ENCODE measurements around the gene WNT16.

Gene WNT16

DNA sequence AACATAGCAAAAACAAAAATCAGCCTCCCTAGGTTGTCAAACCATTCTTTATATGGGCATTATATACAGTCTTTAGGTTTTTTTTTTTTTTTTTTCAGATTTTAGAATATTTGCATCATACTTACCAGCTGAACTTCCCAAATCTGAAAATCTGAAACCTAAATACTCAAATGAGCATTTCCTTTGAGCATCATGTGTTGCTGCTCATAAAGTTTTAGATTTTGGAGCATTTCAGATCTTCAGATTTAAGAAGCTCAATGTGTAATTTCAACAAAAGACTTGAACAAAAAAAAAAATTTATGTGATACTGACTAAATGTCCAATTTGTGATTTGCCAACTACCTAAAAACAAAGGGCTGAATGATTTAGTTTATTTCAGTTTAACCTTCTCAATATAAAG lies 53.7 kb downstream of the WNT16 start:
- Histone ChIP-seq H3K9ac (ENCODE audit: low read length) (no peak overlapping the region), H3K36me3 (replicated peaks; ENCODE audit: insufficient read depth, low read length) (peaks cover 26% of the 10 kb centered on the region), H4K20me1 (ENCODE audit: insufficient read depth, low read length) (peaks cover 8% of the 10 kb centered on the region; the same call in 1 of the 2 replicates), H3K79me2 (ENCODE audit: low read length) (peaks cover 85% of the 10 kb centered on the region), H3K9me2 (replicated peaks; ENCODE audit: insufficient read depth, low read length) (no peaks in the 10 kb centered on the region), H3K4me2 (ENCODE audit: low read depth, low read length) (no peak overlapping the region), H3F3A (ENCODE audit: insufficient read depth, low read length) (peaks cover 10% of the 10 kb centered on the region), H3K27me3 (replicated peaks; ENCODE audit: insufficient read depth, low read length) (no peaks in the 10 kb centered on the region), H3K27ac (ENCODE audit: low read length) (no peak overlapping the region), H3K9me3 (replicated peaks; ENCODE audit: insufficient read depth, low read length) (no peaks in the 10 kb centered on the region), H3K4me3 (ENCODE audit: low read length) (no peak overlapping the region), H2AFZ (ENCODE audit: low read length) (no peak overlapping the region), H3K4me1 (ENCODE audit: low read length) (peaks cover 39% of the 10 kb centered on the region)
- no peak for DNase-seq
- TF ChIP-seq CTCF (IDR thresholded peaks at IDR 0.05; ENCODE audit: low read length) (no peak), EZH2phosphoT487 (IDR thresholded peaks at IDR 0.05; ENCODE audit: low read length) (no peak), EZH2 (optimal IDR thresholded peaks at IDR 0.05; ENCODE audit: low read depth, low read length) (no peak)

- Histone ChIP-seq H3K4me1 (ENCODE audit: low read length) (peaks cover 33% of the 10 kb centered on the region), H4K20me1 (ENCODE audit: insufficient read depth, low read length) (peaks cover 8% of the 10 kb centered on the region; the same call in 1 of the 2 replicates), H3K27ac (ENCODE audit: low read length) (no peak overlapping the region), H3K9me3 (replicated peaks; ENCODE audit: insufficient read depth, low read length) (no peaks in the 10 kb centered on the region), H3K27me3 (replicated peaks; ENCODE audit: insufficient read depth, low read length) (no peaks in the 10 kb centered on the region), H3F3A (ENCODE audit: insufficient read depth, low read length) (peaks cover 10% of the 10 kb centered on the region), H3K79me2 (ENCODE audit: low read length) (peaks cover 89% of the 10 kb centered on the region), H3K36me3 (replicated peaks; ENCODE audit: insufficient read depth, low read length) (peaks cover 18% of the 10 kb centered on the region; the same call in 1 of the 2 replicates), H3K9ac (ENCODE audit: low read length) (no peak overlapping the region), H3K4me2 (ENCODE audit: low read depth, low read length) (no peak overlapping the region), H3K4me3 (ENCODE audit: low read length) (no peak overlapping the region), H3K9me2 (replicated peaks; ENCODE audit: insufficient read depth, low read length) (no peaks in the 10 kb centered on the region), H2AFZ (ENCODE audit: low read length) (no peak overlapping the region)
- no peak for DNase-seq
- TF ChIP-seq EZH2phosphoT487 (IDR thresholded peaks at IDR 0.05; ENCODE audit: low read length) (no peak), CTCF (IDR thresholded peaks at IDR 0.05; ENCODE audit: low read length) (no peak), EZH2 (optimal IDR thresholded peaks at IDR 0.05; ENCODE audit: low read depth, low read length) (no peak)
These were observed 54.6 kb downstream of the WNT16 start for GRCh38 chr7:121383235-121383910.

DNA sequence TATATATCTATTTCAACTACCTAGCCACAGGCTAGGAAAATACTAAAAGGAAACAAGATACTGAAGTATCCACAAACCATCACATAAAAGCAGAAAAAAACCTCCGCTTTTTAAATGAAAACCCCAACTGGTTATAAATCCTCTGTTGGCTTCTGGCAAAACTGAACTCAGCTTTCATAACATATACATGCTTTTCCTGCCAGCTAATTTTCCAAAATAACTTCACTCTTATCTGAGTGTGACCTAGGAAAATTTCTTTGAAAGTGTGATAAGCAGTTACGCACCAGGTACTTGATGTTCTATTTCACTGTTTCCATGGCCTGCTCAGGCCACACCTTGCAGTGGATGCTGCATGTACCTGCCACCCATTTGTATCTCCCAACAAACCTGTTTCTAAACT lies 55.5 kb downstream of the WNT16 start:
- Histone ChIP-seq H3K4me1 (ENCODE audit: low read length) (peaks cover 33% of the 10 kb centered on the region), H3K36me3 (replicated peaks; ENCODE audit: insufficient read depth, low read length) (peaks cover 16% of the 10 kb centered on the region; the same call in 1 of the 2 replicates), H3K9me2 (replicated peaks; ENCODE audit: insufficient read depth, low read length) (no peaks in the 10 kb centered on the region), H3K27ac (ENCODE audit: low read length) (no peak overlapping the region), H3F3A (ENCODE audit: insufficient read depth, low read length) (peaks cover 10% of the 10 kb centered on the region), H2AFZ (ENCODE audit: low read length) (no peak overlapping the region), H3K4me3 (ENCODE audit: low read length) (no peak overlapping the region), H3K4me2 (ENCODE audit: low read depth, low read length) (no peak overlapping the region), H3K27me3 (replicated peaks; ENCODE audit: insufficient read depth, low read length) (no peaks in the 10 kb centered on the region), H3K9me3 (replicated peaks; ENCODE audit: insufficient read depth, low read length) (no peaks in the 10 kb centered on the region), H4K20me1 (ENCODE audit: insufficient read depth, low read length) (peaks cover 8% of the 10 kb centered on the region; the same call in 1 of the 2 replicates), H3K9ac (ENCODE audit: low read length) (no peak overlapping the region), H3K79me2 (ENCODE audit: low read length) (peaks cover 95% of the 10 kb centered on the region)
- no peak for DNase-seq
- TF ChIP-seq EZH2 (optimal IDR thresholded peaks at IDR 0.05; ENCODE audit: low read depth, low read length) (no peak), CTCF (IDR thresholded peaks at IDR 0.05; ENCODE audit: low read length) (no peak), EZH2phosphoT487 (IDR thresholded peaks at IDR 0.05; ENCODE audit: low read length) (no peak)
